ENCODE measurements around the gene TMEM117. TPM values are rescaled to one million over a fixed set of nuclear protein-coding genes. Genes with fewer than 3 reads are reported as not detected.

The TMEM117 gene
- total and polyA plus RNA-seq, 10 of the 15 experiments (the other 5 are each of a cell fraction or from before 2014, with no cell fraction given) = 3.1 to 8.2 (median 6.1) TPM

GRCh38 chr12:43882578-43883178 lies 46.8 kb downstream of the TMEM117 start:
- Histone ChIP-seq H3K27ac (ENCODE audit: control insufficient read depth, insufficient read depth) (no peak overlapping the region), H3K27me3 (replicated peaks in 1 of 2; ENCODE audit: control insufficient read depth in 2 of 2, insufficient read depth in 2 of 2, low read length in 1 of 2) (no peaks in the 10 kb centered on the region), H3K4me3 (no peak overlapping the region), H3K9me3 (replicated peaks; ENCODE audit: control insufficient read depth, insufficient read depth, low read length) (no peaks in the 10 kb centered on the region), H4K20me1 (ENCODE audit: control insufficient read depth, insufficient read depth) (no peaks in the 10 kb centered on the region), H3K4me2 (ENCODE audit: control insufficient read depth, insufficient read depth) (no peak overlapping the region), H2AFZ (ENCODE audit: control insufficient read depth, low read depth, low read length) (no peak overlapping the region), H3K79me2 (ENCODE audit: control insufficient read depth, insufficient read depth, low read length) (no peaks in the 10 kb centered on the region), H3K9ac (ENCODE audit: control insufficient read depth, insufficient read depth, low read length) (no peak overlapping the region), H3K36me3 (ENCODE audit: control insufficient read depth in 2 of 2, insufficient read depth in 2 of 2, low read length in 1 of 2) (no peaks in the 10 kb centered on the region), H3K4me1 (ENCODE audit: control insufficient read depth, insufficient read depth, low read length) (no peaks in the 10 kb centered on the region)
- FAIRE-seq = peak; percentile 7
- 4% methylated on average over 2 of the region's 2 CpGs for WGBS (ENCODE audit: insufficient coverage, insufficient replicate concordance, low lambda C conversion rate, missing lambda C conversion rate)
- peak; percentile 90 for ATAC-seq
- no TSS peak for BruUV-seq (replicated peaks)
- CTCF ChIA-PET = interaction anchor here (0.5 to 3.3 kb wide), 54 partner anchors 8 to 536 kb away, joined by 3 to 67 read pairs (median 4); partner anchors contain the start of genes IRAK4, PUS7L, TMEM117 and TWF1
- RAD21 ChIA-PET (ENCODE audit: unreplicated experiment) = interaction anchor here (0.6 to 3.7 kb wide), 22 partner anchors 9 to 438 kb away, joined by 3 to 43 read pairs (median 4); partner anchors contain the start of genes IRAK4, PUS7L and TWF1
- intact Hi-C loops (cut with micrococcal nuclease; ENCODE audit: unreplicated experiment) = loop anchor here (1.0 to 2.0 kb wide), 4 partner anchors 76 to 437 kb away; partner anchors contain the start of gene TWF1
- in situ Hi-C loops (cut with MboI) = loop anchor here (5.0 kb wide), 2 partner anchors 105 to 435 kb away; no protein-coding TSS in a partner anchor
- TF ChIP-seq RUNX3 (IDR thresholded peaks at IDR 0.05; ENCODE audit: low read length) = no peak
- TF ChIP-seq SMC3 (IDR thresholded peaks at IDR 0.05; ENCODE audit: borderline replicate concordance, low read length) = peak; percentile 88
- peak; percentile 98 for TF ChIP-seq RAD21 (IDR thresholded peaks at IDR 0.05; ENCODE audit: insufficient read depth, low read depth, low read length)
- no peak for TF ChIP-seq SIX5 (IDR thresholded peaks at IDR 0.05; ENCODE audit: low read depth, low read length, severe bottlenecking)
- TF ChIP-seq, protein P1, sequence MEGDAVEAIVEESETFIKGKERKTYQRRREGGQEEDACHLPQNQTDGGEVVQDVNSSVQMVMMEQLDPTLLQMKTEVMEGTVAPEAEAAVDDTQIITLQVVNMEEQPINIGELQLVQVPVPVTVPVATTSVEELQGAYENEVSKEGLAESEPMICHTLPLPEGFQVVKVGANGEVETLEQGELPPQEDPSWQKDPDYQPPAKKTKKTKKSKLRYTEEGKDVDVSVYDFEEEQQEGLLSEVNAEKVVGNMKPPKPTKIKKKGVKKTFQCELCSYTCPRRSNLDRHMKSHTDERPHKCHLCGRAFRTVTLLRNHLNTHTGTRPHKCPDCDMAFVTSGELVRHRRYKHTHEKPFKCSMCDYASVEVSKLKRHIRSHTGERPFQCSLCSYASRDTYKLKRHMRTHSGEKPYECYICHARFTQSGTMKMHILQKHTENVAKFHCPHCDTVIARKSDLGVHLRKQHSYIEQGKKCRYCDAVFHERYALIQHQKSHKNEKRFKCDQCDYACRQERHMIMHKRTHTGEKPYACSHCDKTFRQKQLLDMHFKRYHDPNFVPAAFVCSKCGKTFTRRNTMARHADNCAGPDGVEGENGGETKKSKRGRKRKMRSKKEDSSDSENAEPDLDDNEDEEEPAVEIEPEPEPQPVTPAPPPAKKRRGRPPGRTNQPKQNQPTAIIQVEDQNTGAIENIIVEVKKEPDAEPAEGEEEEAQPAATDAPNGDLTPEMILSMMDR (IDR thresholded peaks at IDR 0.05 in 2 of 3, conservative IDR thresholded peaks at IDR 0.05 in 1 of 3; ENCODE audit: control insufficient read depth in 2 of 3, extremely low read depth in 1 of 3, insufficient read depth in 1 of 3, low read depth in 3 of 3, low read length in 3 of 3) = peak; percentile 78 to 85 (median 85); a peak in 5 of 6 replicates
- peak; percentile 17 for DNase-seq (ENCODE audit: low read depth, low spot score)
- SMC1A ChIA-PET (ENCODE audit: uncharacterized antibody, unreplicated experiment) = interaction anchor here (0.6 to 4.5 kb wide), 28 partner anchors 9 to 534 kb away, joined by 3 to 39 read pairs (median 4); partner anchors contain the start of genes IRAK4, PUS7L and TWF1
- POLR2A ChIA-PET = interaction anchor here (1.0 to 1.3 kb wide), 3 partner anchors 46 to 123 kb away, joined by 3 to 7 read pairs (median 3); partner anchors contain the start of gene IRAK4
